ENCODE results near the gene PRKAR2B. TPM values are rescaled to one million over a fixed set of nuclear protein-coding genes. Genes with fewer than 3 reads are reported as not detected.
"Not testable (repeated sequence)": the region's sequence is repeated elsewhere in the genome, so short reads cannot be mapped to it uniquely, and the experiment has no call there.

PRKAR2B gene
- polyA plus RNA-seq, 1 donor: 41.2 TPM

DNA sequence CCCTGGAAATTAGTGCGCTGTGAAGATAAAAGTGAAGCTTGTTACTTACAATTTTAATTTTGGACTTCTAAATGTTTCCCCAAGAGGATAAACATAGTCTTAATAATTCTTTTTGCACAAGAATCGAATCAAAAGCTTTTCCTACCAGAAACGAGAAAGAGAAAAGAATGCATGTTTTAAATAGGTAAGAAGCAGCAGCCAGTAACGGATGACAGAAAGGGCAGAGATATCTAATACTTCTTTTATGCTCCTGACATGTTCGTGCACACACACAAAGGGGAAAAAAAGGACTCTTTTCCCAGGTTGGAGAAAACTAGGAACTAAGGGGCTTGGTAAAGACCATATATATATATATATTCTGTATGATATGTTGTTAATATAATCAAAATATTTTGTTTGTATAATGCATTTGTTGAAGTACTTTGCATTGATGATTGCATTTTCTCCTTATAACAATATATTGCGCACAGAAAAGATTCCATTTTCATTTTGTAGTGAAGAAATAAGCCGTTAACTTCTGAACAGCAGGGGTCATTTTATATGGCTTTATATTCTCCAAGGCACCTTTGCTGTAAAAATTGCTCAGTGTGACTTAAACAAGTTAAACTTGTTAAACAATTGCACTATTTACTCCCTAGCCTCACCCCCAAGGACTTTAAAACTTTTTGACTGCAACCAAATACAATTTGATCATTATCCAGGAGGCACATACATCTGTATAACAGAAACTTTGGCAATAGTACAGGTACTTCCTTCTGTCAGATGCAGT is 2.2 kb downstream of the PRKAR2B start:
- no peak for DNase-seq

- DNase-seq: no peak
Measured at GRCh38 chr7:107047902-107048782, 3.6 kb downstream of the PRKAR2B start.

- no peak for DNase-seq
Measured at GRCh38 chr7:107048783-107049418, 4.4 kb downstream of the PRKAR2B start.

GRCh38 chr7:107049480-107049879 is 5.0 kb downstream of the PRKAR2B start:
- DNase-seq: no peak

- DNase-seq: no peak
Measured at GRCh38 chr7:107049971-107050532, 5.5 kb downstream of the PRKAR2B start.

- no peak for DNase-seq
Measured at GRCh38 chr7:107051376-107051775, 6.9 kb downstream of the PRKAR2B start.

DNA sequence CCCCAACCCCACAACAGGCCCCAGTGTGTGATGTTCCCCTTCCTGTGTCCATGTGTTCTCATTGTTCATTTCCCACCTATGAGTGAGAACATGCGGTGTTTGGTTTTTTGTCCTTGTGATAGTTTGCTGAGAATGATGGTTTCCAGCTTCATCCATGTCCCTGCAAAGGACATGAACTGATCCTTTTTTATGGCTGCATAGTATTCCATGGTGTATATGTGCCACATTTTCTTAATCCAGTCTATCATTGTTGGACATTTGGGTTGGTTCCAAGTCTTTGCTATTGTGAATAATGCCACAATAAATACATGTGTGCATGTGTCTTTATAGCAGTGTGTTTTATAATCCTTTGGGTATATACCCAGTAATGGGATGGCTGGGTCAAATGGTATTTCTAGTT is 10.5 kb downstream of the PRKAR2B start:
- not testable (repeated sequence) for DNase-seq

DNA sequence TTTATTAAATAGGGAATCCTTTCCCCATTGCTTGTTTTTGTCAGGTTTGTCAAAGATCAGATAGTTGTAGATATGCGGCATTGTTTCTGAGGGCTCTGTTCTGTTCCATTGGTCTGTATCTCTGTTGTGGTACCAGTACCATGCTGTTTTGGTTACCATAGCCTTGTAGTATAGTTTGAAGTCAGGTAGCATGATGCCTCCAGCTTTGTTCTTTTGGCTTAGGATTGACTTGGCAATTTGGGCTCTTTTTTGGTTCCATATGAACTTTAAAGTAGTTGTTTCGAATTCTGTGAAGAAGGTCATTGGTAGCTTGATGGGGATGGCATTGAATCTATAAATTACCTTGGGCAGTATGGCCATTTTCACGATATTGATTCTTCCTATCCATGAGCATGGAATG is 11.6 kb downstream of the PRKAR2B start:
- DNase-seq: not testable (repeated sequence)

GRCh38 chr7:107056728-107057473 is 12.4 kb downstream of the PRKAR2B start:
- no peak for DNase-seq

- DNase-seq: no peak
Measured at GRCh38 chr7:107057474-107057833, 12.9 kb downstream of the PRKAR2B start.

- no peak for DNase-seq
Measured at GRCh38 chr7:107059468-107059867, 15.0 kb downstream of the PRKAR2B start.

GRCh38 chr7:107063245-107064120 is 19.0 kb downstream of the PRKAR2B start:
- DNase-seq: no peak

DNA sequence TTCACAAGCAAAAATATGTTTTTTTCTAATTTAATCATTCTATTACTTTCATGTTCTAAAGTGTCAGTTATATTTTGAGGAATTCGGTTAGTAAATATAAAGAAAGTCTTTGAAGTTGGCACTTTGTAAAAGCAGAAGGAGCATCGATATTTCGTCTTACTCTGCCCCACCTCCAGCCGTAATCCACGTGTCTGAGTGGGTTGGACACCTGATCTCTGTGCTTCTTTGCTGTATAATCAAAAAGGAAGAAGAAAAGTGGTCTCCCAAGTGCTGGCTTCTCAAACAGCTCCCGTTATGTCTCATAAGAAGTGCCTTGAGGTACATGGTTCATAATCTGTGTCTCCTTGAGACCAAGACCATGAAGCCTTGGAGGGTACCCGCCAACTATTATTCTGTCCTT is 19.8 kb downstream of the PRKAR2B start:
- no peak for DNase-seq

- DNase-seq: no peak
Measured at GRCh38 chr7:107065929-107066247, 21.4 kb downstream of the PRKAR2B start.

DNA sequence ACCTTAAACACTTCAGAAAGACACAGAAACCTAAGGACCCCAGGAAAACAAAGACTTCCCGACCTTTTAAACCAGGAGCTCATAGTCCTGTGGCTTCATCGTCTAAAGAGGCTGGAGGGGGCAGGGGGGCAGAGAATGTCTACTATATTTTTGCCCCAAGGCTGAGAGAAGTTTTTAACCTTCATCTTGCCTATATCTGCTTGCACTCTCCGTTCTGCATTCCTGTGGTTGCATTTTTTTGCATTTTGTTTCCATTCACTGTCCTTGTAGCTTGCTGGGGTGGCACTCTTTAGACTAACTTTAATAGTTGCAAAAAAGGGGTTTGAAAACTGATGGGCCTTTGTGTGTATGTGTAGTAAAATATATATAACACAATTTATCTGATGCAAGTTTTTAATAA is 23.7 kb downstream of the PRKAR2B start:
- DNase-seq: no peak

- DNase-seq: no peak
Measured at GRCh38 chr7:107069457-107069856, 25.0 kb downstream of the PRKAR2B start.

DNA sequence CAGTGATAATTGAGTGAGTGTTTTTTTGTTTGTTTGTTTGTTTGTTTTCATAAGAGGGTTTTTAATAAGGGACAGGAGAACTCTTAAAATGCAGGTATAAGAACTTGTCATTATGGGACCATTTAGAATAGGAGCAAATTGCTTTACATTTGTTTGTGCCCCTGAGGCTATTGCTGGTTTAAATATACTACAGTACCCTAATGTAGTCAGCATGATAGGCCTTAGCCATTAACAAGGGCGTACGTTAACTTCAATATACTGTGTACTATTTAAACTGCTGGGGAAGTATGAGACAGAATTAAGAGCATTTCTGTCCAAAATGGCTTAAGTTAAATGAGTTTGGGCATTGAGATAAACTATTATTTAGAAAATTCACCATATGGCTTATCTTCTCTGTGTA is 26.2 kb downstream of the PRKAR2B start:
- no peak for DNase-seq

DNA sequence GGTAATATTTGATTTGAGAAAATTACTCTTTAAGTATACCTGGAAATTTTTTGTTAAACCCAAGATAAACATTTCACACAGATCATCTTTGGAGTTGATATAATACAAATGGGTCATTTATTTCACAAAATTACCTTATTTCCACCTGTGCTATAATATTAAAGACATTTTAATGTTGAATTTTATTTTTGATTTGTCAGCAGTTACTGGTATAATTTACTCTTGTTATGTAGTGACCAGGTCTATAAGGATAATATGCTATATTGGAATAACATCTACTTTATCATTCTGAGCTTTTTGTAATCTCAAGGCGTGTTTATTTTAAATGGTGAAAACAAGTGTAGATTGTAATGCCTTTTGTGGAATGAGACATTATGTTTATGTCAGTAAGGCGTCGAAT is 26.6 kb downstream of the PRKAR2B start:
- DNase-seq: no peak

- no peak for DNase-seq
Measured at GRCh38 chr7:107072133-107072532, 27.6 kb downstream of the PRKAR2B start.

DNA sequence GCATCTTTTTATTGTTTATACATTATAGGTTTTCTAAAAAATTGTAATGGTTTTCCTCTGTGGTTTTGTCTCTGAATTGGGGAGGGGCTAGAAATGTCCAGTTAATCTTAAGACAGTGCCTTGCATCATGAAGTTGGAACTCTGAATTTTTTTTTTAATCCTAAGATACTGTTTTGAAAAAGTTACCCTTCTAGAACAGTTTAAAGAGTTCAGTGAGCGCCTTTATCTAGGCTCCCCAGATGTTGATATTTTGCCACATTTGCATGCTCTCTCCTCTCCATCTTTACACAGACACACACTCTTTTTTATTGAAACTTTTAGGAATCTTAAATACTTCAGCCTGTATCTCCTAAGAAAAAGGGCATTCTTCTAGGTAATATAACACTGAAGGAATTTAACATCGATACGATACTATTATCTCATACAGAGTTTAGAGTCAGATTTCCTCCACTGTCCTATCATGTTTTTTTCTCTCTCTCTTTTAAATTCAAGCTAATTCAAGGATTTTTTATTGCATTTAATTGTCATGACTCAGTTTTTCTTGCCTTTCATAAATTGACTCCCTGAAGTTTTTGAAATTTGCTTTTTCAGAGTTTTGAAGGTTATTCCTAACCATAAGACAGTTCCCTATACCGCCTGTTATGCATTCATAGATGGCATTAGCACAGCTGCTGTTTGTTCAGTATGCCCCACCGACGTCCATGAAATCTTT is 31.5 kb downstream of the PRKAR2B start:
- DNase-seq: no peak

All from left kidney (tissue), 2 donors.